Mucosa of stomach (tissue), 1 donor: ENCODE measurements around the gene COL11A2.
A peak's percentile ranks its signal among the peaks of the same experiment; 100 is the strongest.

Source experiments
- H3K27me3 ChIP-seq: one replicate; pipeline ENCODE4 v1.7.0; 2013; ENCODE audit warnings: mild to moderate bottlenecking, low read length; ENCODE audit not compliant: control insufficient read depth, insufficient read depth
- H3K36me3 ChIP-seq: one replicate; pipeline ENCODE4 v1.7.0; 2013; ENCODE audit warnings: low read length; ENCODE audit not compliant: control insufficient read depth, insufficient read depth
- H3K4me1 ChIP-seq: one replicate; pipeline ENCODE4 v1.7.0; 2013; ENCODE audit warnings: mild to moderate bottlenecking, low read length; ENCODE audit not compliant: control insufficient read depth, insufficient read depth
- H3K4me3 ChIP-seq: one replicate; pipeline ENCODE4 v1.7.0; 2013; ENCODE audit warnings: low read length
- H3K9ac ChIP-seq: one replicate; pipeline ENCODE4 v1.7.0; 2013; ENCODE audit warnings: mild to moderate bottlenecking, low read length, moderate library complexity
- H3K9me3 ChIP-seq: one replicate; pipeline ENCODE4 v1.7.0; 2013; ENCODE audit warnings: mild to moderate bottlenecking, low read length, moderate library complexity; ENCODE audit not compliant: control insufficient read depth
- donor health status: Pancreatic carcinoma.

The COL11A2 gene

DNA sequence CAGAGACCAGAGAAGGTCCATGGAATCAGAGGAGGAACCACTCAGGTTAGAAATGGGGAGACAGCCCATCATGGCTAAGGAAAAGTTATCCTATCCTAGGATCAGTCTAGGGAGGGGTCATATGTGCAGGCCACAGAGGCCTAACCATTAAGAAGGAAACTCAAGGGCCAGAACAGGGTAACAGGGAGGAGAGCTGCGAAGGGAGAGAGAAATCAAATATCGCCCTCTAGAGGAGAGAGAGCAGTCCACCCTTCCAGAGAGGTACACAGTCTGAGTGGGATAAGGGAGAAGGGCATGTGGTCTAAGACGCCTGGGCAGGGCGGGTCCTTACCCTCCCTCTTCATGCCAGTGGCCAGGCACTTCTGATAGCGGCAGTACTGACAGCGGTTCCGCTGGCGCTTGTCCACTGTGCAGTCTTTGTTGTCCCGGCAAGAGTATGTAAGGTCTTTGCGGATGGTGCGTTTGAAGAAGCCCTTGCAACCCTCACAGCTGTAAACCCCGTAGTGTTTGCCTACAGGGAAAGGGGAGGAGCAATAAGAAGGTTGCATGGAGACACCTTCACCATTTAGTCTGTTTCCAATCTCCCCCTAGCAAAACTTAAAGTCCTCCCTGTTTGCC, 5.3 kb upstream of the COL11A2 start:
- no peak overlapping the region for H3K9ac ChIP-seq
- H3K36me3 ChIP-seq = peaks cover 22% of the 10 kb centered on the region

DNA sequence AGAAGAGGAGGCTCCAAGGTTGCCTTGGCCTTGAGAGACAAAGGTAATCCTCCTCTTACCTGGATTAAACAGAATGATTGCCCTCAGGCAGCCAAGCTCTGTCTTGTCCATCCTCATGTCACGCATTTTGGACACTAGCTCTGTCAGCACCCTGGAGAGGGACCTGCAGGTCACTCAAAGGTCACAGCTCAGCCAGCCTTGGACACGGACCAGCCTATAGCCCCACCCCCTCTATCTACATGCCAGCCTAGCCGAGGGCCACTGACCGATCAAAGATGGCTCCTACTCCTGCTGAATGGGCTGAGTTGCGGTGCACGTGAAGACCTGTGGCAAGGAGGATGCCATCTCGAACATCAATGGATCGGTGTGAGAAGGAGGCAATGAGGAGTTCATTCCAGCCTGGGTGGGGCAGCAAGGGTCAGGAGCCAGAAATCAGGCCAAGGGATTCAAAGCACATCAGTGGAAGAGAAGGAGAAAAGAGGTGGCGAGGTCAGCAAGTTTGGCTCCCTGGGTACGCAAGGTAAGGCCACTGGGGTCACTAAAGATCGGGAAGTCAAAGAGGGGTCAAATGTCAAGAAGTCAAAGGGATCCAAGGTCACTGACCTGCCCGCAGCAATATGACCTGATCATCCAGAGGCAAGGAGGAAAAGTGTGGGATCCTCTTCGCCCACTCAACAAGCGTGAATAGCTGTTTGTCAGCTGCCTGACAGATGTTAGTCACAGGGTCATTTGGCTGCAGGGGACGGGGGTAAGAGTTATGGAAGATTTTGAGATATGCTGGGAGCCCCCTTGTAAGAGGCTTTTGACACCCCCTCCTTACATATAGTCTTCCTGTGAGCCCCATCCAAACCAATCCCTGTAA, 3.3 kb upstream of the COL11A2 start:
- peaks cover 25% of the 10 kb centered on the region for H3K27me3 ChIP-seq

More for the DNA sequence above, 5.3 kb upstream of the COL11A2 start:
- Histone ChIP-seq H3K4me1 (peaks cover 42% of the 10 kb centered on the region), H3K27me3 (peaks cover 6% of the 10 kb centered on the region), H3K4me3 (no peak overlapping the region), H3K9me3 (no peaks in the 10 kb centered on the region)

DNA sequence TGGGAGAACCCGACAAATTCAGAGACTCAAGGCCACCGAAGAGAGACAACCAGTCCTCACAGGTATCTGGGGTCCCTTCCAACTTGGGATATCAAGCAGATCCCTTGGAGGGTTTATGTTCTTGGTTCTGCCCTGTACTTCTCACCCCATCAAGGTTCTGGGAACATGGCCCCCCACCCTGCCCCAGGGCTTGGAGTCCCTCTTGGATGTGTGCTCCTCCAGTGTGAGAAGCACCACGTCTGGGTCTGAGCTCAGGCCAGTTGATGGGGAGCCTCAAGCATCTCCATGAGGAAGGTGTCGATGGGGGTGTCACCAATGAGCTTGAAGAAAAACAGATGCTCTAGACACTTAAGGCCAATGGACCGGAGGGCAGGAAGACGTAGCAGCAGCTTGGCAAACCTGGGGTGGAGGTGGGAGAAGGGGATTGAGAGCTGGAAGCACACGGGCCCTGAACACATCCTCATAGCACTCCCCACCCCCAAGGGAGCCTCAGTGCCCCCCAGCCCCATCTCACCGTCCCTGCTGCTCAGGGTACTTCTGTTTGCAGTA, 2.2 kb upstream of the COL11A2 start:
- Histone ChIP-seq H3K4me1 (peaks cover 39% of the 10 kb centered on the region), H3K27me3 (peaks cover 35% of the 10 kb centered on the region), H3K4me3 (no peak overlapping the region), H3K9me3 (no peaks in the 10 kb centered on the region), H3K36me3 (peaks cover 17% of the 10 kb centered on the region), H3K9ac (no peak overlapping the region)

More for the DNA sequence above, 3.3 kb upstream of the COL11A2 start:
- Histone ChIP-seq H3K36me3 (peaks cover 17% of the 10 kb centered on the region), H3K4me3 (no peak overlapping the region), H3K9me3 (no peaks in the 10 kb centered on the region), H3K4me1 (peaks cover 40% of the 10 kb centered on the region), H3K9ac (no peak overlapping the region)

DNA sequence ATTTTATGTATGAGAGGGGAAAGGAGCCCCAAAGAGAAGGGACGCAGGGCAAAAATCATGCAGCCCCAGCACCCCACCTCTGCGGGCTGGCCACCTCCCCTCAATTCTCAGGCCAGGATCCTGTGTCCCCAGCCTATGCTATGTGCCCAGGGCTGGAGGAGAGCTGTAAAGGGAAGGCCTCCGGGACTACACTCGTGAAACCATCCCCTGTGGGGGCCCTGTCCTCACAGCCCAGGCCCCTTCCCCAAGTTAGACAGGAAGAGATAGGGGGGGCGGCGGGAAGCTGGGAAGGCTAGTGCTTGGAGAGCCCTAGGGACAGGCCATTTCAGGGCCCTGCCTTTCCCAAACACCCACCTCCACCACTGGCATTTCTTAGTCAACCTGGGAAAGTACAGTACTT, 1.4 kb upstream of the COL11A2 start:
- Histone ChIP-seq H3K36me3 (peaks cover 17% of the 10 kb centered on the region), H3K27me3 (peaks cover 42% of the 10 kb centered on the region), H3K4me3 (no peak overlapping the region), H3K9ac (no peak overlapping the region), H3K4me1 (peaks cover 30% of the 10 kb centered on the region), H3K9me3 (no peaks in the 10 kb centered on the region)

DNA sequence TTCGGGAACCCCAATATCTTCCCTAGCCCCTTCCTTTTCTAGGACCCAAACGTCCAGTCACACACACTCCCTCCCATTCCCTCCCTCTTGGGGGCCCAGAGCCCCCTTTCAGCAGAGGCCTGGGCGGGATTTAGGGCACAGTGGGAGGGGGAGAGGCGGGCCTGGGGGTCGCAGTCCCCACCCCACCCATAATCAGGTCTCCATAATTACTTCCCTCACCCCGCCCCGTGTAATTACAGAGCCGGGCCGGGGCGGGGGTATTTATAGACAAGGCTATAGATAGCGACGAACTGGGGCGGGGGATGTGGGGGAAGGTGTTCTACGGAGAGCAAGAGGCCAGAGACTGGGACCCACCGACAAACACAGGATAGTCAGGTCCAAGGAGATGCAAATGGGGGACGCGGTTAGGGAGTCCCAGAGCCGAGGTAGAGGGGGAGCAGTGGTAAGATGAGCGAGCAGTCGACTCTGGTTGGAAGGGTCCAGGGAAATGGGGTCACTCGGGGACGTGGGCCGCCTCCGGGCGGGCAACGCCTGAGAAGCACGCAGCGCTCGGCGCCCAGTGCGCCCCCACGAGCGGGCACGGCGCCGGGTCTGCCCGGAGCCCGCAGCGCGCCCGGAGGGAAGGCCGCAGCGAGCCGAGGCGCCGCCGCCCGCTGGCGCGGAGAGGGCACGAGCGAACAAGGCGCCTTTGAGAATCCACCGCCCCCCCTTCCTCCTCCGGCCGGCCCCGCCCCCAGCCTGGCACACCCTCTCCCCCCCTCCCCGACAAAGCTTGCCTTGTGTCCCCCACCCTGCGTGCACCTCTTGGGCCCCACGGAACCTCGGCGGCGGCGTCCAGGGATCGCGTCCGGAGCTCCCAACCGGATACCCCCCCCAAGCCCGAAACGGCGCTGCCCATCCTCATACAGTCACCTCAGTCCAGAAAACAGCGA, 670 bp upstream of the COL11A2 start:
- H3K36me3 ChIP-seq = peaks cover 17% of the 10 kb centered on the region
- H3K4me3 ChIP-seq = peak overlapping the region; percentile 29
- peaks cover 45% of the 10 kb centered on the region for H3K27me3 ChIP-seq
- H3K9me3 ChIP-seq = no peaks in the 10 kb centered on the region
- peak overlapping the region; percentile 47 for H3K9ac ChIP-seq
- peaks cover 28% of the 10 kb centered on the region for H3K4me1 ChIP-seq

DNA sequence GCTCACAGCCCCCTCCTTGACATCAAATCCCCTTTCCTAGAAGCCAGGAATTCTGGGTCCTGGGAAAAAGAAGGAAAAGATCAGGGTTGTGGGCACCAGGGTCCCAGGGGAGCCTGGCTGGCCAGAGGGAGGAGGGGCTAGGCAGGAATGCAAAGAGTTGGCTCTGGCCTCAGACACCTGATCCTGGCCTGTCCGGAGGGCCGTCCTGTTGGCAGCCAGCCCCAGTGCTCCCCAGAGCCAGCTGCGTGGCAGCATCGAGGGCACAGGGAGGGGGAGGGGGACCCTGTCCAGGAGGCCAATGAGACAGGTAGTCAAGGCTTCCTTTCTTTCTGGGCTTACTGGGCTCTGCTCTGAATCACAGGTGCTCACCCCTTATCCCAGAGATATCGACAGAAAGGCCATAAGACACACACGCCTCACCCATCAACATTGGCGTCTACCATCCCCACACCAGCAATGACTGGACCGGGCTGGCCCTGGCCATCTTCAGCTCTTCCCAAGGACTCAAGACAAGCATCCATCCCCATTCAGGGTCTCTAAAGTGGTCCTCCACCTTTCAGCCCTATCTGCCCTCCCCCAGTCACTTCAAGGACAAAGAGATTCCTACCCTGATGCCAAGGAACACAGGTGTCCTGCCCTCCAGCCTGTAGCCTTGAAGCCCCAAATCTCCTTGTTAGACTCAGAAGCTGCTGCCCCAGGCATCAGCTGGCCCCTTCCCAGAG, 723 bp downstream of the COL11A2 start:
- Histone ChIP-seq H3K9ac (no peak overlapping the region), H3K4me3 (no peak overlapping the region), H3K4me1 (peaks cover 18% of the 10 kb centered on the region), H3K9me3 (no peaks in the 10 kb centered on the region), H3K36me3 (peaks cover 12% of the 10 kb centered on the region), H3K27me3 (peaks cover 45% of the 10 kb centered on the region)

DNA sequence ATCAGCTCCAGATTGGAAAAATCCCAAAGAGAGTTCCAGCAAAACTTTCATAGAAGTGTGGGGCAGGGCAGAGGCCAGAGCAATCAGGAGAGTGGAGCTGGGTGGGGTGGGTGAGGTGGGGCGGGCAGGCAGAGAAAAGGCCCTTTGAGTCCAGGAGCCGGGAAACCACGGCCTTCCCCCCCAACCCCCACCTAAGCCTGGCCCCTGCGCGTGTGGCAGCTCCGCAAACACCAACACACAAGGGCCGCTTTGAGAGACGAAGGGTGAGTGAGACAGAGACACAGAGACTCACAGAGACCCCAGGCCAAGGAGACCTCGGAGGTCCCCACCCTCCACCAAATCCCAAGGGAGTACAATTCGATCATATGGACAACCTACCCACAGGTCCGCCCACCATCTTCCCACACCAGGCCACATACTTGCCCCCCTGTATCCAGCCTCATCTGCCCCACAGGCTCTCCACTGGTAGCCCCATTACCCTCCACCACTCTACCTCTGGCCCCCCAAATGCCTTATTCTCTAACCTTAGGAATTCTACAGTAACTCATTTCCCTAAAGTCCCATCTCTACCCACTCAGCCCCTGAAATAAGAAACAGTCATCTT, 1.7 kb downstream of the COL11A2 start:
- Histone ChIP-seq H3K9ac (no peak overlapping the region), H3K27me3 (peaks cover 45% of the 10 kb centered on the region), H3K36me3 (peaks cover 11% of the 10 kb centered on the region), H3K9me3 (no peaks in the 10 kb centered on the region), H3K4me1 (peaks cover 18% of the 10 kb centered on the region), H3K4me3 (no peak overlapping the region)

DNA sequence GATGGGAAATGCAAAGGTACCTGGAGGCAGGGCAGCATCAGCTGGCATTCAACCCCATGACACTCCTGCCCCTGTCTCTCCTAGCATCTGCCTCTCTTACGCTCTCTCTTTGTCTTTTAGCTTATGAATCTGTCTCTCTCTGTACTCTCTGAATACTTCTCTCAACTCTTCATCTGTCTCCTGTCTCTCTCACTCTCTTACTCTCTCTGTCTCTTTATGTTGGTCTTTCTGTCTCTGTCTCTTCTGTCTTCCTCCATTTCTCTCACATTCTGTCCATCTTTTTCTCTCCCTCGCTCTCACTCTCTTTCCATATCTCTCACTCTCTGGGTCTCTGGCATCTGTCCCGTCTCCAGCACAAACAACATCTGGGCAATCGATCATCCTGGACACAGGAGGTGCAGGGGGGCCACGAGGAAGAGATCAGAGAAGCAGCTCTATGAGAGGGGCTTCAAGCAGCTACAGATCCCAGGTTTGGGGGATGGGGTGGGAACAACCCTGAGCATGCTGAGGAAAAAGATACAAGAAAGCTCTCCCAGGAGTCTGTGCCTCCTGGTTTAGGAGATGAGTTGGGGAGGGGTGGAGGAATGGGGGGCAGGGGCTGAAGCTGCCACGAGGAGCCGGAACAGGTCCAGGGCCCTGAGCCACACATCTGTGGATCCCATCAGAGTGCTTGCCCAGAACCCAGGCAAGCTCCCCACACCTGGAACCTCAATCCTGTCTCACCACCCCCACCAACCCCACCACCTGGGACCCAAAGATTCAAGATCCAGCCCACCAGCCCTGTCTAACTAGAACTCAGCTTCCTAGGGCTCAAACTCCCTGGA, 2.4 kb downstream of the COL11A2 start:
- no peak overlapping the region for H3K4me3 ChIP-seq
- no peaks in the 10 kb centered on the region for H3K9me3 ChIP-seq
- H3K36me3 ChIP-seq = peaks cover 4% of the 10 kb centered on the region
- peaks cover 18% of the 10 kb centered on the region for H3K4me1 ChIP-seq
- peaks cover 45% of the 10 kb centered on the region for H3K27me3 ChIP-seq
- H3K9ac ChIP-seq = no peak overlapping the region

DNA sequence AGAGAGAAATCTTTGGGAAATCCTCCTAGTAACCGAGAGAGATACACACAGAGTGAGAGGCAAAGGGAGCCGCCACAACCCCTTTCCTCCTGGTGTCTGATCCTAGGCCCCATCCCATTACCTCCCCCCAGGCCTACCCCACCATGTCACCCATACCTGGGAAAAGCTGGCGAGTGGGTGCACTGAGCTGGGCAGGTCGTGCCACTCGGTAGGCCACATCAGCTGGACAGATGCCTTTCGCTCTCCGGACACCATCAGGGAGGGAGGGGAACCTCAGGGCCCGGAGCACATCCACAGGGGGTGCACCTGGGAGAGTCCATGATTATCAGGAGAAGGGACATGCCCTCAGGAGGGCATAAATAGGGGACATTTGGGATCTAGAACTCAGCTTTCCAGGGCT, 3.1 kb downstream of the COL11A2 start:
- Histone ChIP-seq H3K27me3 (peaks cover 45% of the 10 kb centered on the region), H3K9me3 (no peaks in the 10 kb centered on the region), H3K9ac (no peak overlapping the region), H3K4me3 (no peak overlapping the region), H3K36me3 (no peaks in the 10 kb centered on the region), H3K4me1 (peaks cover 18% of the 10 kb centered on the region)

DNA sequence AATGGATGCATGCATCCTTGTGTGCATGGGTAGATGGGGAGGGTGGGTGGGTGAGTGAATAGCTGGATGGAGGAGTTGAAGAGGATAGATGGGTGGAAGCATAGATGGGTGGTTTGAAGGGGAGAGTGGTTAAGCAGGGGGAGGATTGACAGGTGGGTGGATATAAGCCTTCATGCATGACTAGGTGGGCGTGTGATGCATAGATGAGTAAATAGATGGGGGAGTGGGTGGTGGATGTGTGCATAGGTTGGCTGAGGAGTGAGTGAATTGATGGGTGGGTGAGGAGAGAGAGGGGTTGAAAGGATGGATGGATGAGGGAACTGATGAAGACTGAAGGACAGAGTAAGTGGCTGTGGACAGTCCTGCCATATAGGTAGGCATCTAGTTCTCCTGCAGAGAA, 4.5 kb downstream of the COL11A2 start:
- peaks cover 42% of the 10 kb centered on the region for H3K27me3 ChIP-seq
- H3K4me3 ChIP-seq = no peak overlapping the region
- no peaks in the 10 kb centered on the region for H3K9me3 ChIP-seq
- H3K4me1 ChIP-seq = peaks cover 16% of the 10 kb centered on the region
- H3K36me3 ChIP-seq = no peaks in the 10 kb centered on the region
- H3K9ac ChIP-seq = no peak overlapping the region
